Muscle layer of colon (tissue), 2 donors: Measurements from ENCODE around the gene NEGR1.

Source experiments
- H3K27ac ChIP-seq: one replicate; pipeline ENCODE4 v1.7.0; 2013; ENCODE audit warnings: low read depth, mild to moderate bottlenecking, low read length, moderate library complexity
- H3K27me3 ChIP-seq, 2 donors: one replicate each; pipeline ENCODE4 v1.7.0; 2013; ENCODE audit warnings: low read length in 2 of 2, mild to moderate bottlenecking in 2 of 2; ENCODE audit not compliant: insufficient read depth in 2 of 2, control insufficient read depth in 1 of 2
- H3K36me3 ChIP-seq: one replicate; pipeline ENCODE4 v1.7.0; 2013; ENCODE audit warnings: mild to moderate bottlenecking, low read length; ENCODE audit not compliant: insufficient read depth
- H3K4me1 ChIP-seq: one replicate; pipeline ENCODE4 v1.7.0; 2013; ENCODE audit warnings: mild to moderate bottlenecking, low read length; ENCODE audit not compliant: insufficient read depth
- H3K4me3 ChIP-seq, 2 donors: one replicate each; pipeline ENCODE4 v1.7.0; 2013; ENCODE audit warnings: low read length in 2 of 2, low read depth in 1 of 2, mild to moderate bottlenecking in 1 of 2, moderate library complexity in 1 of 2
- H3K9ac ChIP-seq: one replicate; pipeline ENCODE4 v1.7.0; 2013; ENCODE audit warnings: low read length
- H3K9me3 ChIP-seq: one replicate; pipeline ENCODE4 v1.7.0; 2013; ENCODE audit warnings: mild to moderate bottlenecking, low read length
- donor health status: abdominal sarcoma.
- donor health status: Adenocarcinoma of cecum.

NEGR1 gene

DNA sequence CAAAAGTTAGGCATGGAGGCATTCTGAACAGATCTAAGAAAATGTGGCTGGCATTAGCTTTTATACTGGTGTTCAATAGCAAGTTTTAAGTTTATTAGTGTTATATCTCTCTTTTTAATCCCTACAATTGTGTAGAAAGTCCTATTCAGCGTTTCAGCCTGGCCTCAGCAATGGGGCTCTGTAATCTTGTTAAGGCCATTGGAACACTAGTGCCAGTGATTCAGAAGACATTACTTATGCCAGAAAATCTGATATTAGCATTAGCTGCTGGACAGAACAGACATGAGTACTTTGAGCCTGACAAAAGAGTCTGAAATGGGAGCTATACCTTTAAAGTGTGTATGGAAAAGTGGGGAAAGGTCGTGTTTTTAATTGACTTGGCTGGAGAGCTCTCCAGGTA is 167.0 kb downstream of the NEGR1 start:
- H3K4me3 ChIP-seq: no peak overlapping the region
- no peak overlapping the region for H3K27ac ChIP-seq
- H3K27me3 ChIP-seq: no peaks in the 10 kb centered on the region
- no peaks in the 10 kb centered on the region for H3K36me3 ChIP-seq
- H3K9ac ChIP-seq: no peak overlapping the region
- H3K9me3 ChIP-seq: no peaks in the 10 kb centered on the region
- peaks cover 11% of the 10 kb centered on the region for H3K4me1 ChIP-seq

DNA sequence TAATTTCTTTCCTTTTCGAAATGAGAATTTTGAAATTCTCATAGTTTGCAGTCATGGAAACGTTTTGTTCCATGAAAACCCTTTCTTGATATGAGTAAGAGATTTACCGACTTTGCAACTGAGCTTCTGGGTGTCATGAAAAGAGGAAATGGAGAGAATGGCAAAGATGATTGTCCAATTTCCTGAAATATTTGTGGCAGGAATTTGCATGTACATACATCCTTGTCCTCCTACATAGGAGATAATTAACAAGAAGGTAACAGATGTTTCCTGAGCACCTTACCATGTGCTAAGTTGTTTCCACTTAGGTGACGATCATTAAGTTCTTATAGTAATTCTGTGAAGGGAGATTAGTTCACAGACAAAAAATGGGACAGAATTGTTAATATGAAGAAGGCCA is 170.7 kb downstream of the NEGR1 start:
- H3K9ac ChIP-seq: no peak overlapping the region
- no peaks in the 10 kb centered on the region for H3K9me3 ChIP-seq
- H3K36me3 ChIP-seq: no peaks in the 10 kb centered on the region
- H3K27ac ChIP-seq: no peak overlapping the region
- H3K4me3 ChIP-seq: no peak overlapping the region
- peaks cover 3% of the 10 kb centered on the region for H3K4me1 ChIP-seq
- no peaks in the 10 kb centered on the region for H3K27me3 ChIP-seq

DNA sequence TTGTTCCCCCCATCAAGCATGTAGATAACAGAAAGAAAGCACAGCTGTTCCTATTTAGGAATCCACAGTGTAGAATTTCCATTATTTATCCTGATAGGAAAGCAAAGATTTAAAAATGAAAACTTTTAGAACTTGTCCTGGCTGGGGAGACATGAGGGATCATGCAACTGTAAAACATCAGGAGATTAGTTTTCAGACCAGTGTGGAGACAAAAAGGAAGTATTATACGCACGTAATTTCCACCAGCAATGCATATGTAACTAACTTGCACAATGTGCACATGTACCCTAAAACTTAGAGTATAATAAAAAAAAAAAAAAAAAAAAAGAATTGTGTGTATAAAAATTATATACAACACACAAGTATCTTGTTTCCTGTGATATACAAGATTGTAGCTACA is 172.4 kb downstream of the NEGR1 start:
- no peaks in the 10 kb centered on the region for H3K36me3 ChIP-seq
- no peak overlapping the region for H3K9ac ChIP-seq
- no peaks in the 10 kb centered on the region for H3K4me1 ChIP-seq
- no peaks in the 10 kb centered on the region for H3K9me3 ChIP-seq
- no peak overlapping the region for H3K4me3 ChIP-seq
- no peaks in the 10 kb centered on the region for H3K27me3 ChIP-seq
- no peak overlapping the region for H3K27ac ChIP-seq

DNA sequence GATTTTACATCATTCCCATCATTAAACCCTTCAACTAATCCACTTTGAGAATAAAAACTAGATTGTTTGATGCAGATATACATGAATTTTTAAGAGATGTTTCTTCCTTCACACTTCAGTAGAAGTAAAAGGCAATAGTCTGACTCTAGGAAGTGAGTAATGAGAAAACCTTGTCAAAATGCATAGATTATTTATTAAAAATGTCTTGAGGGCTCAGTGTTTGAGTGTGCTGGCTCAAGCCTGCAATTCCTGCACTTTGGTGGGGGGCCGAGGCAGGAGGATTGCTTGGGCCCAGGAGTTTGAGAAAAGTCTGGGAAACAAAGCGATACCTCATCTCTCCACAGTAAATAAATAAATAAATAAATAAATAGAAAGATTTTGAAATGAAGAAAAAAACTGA is 177.1 kb downstream of the NEGR1 start:
- no peaks in the 10 kb centered on the region for H3K4me1 ChIP-seq
- no peaks in the 10 kb centered on the region for H3K36me3 ChIP-seq
- no peak overlapping the region for H3K4me3 ChIP-seq
- H3K27me3 ChIP-seq: no peaks in the 10 kb centered on the region
- no peak overlapping the region for H3K27ac ChIP-seq
- H3K9ac ChIP-seq: no peak overlapping the region
- no peaks in the 10 kb centered on the region for H3K9me3 ChIP-seq

DNA sequence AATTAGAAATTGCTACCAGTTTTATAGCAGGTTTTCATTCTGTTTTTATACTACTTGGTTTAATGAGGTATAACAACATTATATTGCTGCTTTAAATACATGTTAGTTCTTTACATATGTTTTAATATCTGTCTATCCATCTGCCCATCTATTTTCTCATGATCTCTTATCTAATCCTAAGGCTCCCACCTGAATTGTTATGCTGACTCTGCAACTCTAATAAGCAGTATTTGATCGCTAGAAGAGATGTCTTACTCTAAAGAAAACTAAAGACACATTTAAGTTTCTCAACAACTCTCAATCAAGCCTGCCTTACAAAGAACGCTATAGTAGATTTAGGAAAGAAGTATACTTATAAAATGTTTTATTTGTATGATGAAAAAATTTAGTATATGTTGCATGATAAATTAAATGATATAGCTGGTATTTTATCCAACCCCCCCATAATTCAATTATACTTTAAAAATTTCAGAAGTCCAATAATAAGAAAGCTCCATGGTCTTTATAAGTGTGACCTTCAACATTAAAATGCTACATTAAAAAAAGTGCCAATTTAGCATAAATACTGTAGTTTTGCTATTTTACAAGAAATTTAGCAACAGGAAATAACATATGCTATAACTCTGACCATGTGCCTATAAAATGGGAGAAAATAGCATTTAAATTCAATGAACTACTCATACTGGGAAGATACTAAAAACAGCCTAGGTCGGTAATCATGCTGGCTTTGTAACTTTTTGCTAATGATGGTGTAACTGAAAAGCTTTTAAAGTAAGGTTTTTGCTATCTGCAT is 180.3 kb downstream of the NEGR1 start:
- Histone ChIP-seq H3K9me3 (no peaks in the 10 kb centered on the region), H3K4me1 (no peaks in the 10 kb centered on the region), H3K36me3 (no peaks in the 10 kb centered on the region), H3K9ac (no peak overlapping the region), H3K4me3 (no peak overlapping the region), H3K27ac (no peak overlapping the region), H3K27me3 (no peaks in the 10 kb centered on the region)

DNA sequence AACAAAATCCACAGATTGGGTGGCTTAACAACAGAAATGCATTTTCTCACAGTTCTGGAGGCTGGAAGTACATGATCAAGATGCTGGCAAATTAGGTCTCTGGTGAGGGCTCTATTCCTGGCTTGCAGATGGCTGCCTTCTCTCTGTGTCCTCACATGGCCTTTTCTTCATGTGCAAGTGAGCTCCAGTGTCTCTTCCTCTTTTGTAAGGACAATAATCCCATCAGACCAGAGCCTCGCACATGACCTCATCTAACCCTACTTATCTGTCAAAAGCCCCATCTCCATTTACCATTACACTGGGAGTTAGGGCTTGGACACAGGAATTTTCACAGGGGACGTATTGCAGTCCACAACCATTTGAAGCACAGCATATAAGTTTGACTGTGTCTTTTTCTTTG is 181.6 kb downstream of the NEGR1 start:
- H3K9me3 ChIP-seq: no peaks in the 10 kb centered on the region
- no peaks in the 10 kb centered on the region for H3K36me3 ChIP-seq
- H3K4me3 ChIP-seq: no peak overlapping the region
- H3K27ac ChIP-seq: no peak overlapping the region
- no peak overlapping the region for H3K9ac ChIP-seq
- H3K27me3 ChIP-seq: no peaks in the 10 kb centered on the region
- no peaks in the 10 kb centered on the region for H3K4me1 ChIP-seq

DNA sequence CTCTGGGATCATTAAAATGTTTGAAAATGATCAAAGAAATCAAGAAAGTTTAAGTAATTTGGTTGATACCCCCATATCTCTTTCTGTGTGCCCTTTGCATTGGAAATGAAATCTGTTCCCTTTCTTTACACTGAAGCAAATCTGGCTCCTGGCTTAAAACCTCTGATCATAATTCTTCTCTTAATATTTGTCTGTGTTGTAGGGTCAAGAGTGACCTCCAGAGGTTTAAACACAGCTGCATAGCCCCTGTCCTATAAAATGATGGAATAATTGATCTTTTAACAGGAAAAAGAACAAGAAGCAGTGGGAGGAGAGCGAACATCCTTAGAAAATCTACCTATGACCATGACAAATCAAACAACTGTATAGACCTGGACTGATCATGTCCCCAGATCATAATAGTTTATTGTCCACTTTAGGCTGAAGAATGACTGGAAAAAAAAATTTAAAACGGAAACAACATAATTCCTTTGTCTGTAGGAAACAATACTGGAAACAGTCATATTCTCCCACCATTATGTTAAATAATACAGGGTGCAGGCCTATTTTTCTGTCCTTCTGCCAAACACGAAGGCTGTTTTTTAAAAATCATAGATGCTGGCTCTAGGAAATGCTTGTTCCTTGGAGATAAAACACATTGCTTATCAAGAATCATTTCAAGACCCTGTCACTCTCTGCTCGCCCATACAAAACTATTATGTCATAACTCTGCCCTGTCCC is 184.3 kb downstream of the NEGR1 start:
- Histone ChIP-seq H3K4me3 (no peak overlapping the region), H3K36me3 (no peaks in the 10 kb centered on the region), H3K27ac (no peak overlapping the region), H3K27me3 (no peaks in the 10 kb centered on the region), H3K9ac (no peak overlapping the region), H3K9me3 (no peaks in the 10 kb centered on the region), H3K4me1 (no peaks in the 10 kb centered on the region)

DNA sequence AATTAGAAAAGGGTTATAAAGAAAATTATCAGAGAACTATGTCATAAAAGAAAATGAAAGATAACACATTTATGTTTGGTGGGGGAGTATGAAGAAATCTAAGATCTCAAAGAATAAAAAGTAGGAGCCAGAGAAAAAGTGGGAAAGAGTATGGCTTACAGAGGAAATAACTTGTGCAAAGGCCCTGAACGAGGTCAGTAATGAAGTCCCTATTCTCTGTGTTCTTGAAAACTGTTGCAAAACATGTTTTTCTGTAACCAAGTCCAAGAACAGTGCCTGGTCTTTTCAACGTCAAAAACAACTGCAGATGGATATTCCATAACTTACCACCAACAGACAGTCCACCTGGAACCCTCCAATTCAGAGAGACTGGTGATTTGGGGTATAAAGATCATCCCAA is 188.1 kb downstream of the NEGR1 start:
- Histone ChIP-seq H3K9me3 (no peaks in the 10 kb centered on the region), H3K9ac (no peak overlapping the region), H3K4me3 (no peak overlapping the region), H3K27ac (no peak overlapping the region), H3K4me1 (no peaks in the 10 kb centered on the region), H3K27me3 (no peaks in the 10 kb centered on the region), H3K36me3 (no peaks in the 10 kb centered on the region)

DNA sequence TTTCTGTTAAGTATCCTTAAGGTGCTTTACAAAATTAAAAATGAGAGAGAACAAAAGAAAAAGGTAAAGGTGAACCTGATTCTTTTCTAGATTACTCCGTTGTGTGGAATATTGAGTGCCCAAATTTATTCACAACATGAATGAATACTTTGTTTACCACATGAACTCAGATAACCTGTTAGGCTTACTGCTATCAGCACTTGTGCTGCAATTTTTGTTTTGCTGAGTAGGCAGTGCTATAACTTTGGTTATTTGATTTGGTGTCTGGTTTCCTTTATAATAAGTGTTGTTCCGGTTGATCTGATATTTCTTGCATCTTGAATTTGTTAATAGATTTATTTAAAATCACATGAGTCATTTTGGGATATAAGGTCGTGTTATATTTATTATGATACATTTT is 195.9 kb downstream of the NEGR1 start:
- no peaks in the 10 kb centered on the region for H3K27me3 ChIP-seq
- H3K4me1 ChIP-seq: no peaks in the 10 kb centered on the region
- H3K9me3 ChIP-seq: no peaks in the 10 kb centered on the region
- H3K36me3 ChIP-seq: no peaks in the 10 kb centered on the region
- H3K4me3 ChIP-seq: no peak overlapping the region
- no peak overlapping the region for H3K27ac ChIP-seq
- no peak overlapping the region for H3K9ac ChIP-seq

- Histone ChIP-seq H3K36me3 (no peaks in the 10 kb centered on the region), H3K27ac (no peak overlapping the region), H3K27me3 (no peaks in the 10 kb centered on the region), H3K4me3 (no peak overlapping the region), H3K9me3 (no peaks in the 10 kb centered on the region), H3K4me1 (no peaks in the 10 kb centered on the region), H3K9ac (no peak overlapping the region)
These were observed 206.9 kb downstream of the NEGR1 start for GRCh38 chr1:72075425-72075824.

DNA sequence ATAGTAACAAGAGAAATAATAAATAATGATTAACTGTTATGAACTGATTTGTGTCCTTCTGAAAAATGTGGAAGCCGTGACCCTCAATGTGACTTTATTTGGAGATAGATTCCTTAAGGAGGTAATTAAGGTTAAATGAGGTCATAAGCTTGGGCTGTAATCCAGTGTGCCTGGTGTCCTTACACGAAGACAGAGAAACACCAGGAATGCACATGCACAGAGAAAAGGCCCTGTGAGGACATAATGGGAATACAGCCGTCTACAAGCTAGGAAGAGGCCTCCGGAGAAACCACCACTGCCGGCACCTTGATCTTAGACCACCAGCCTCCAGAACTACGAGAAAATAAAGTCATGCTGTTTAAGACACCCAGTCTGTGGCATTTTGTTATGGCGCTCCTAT is 215.9 kb downstream of the NEGR1 start:
- H3K4me1 ChIP-seq: peaks cover 31% of the 10 kb centered on the region
- H3K27me3 ChIP-seq: no peaks in the 10 kb centered on the region
- no peak overlapping the region for H3K27ac ChIP-seq

More for the DNA sequence above, 215.9 kb downstream of the NEGR1 start:
- Histone ChIP-seq H3K9ac (no peak overlapping the region), H3K36me3 (no peaks in the 10 kb centered on the region), H3K9me3 (no peaks in the 10 kb centered on the region), H3K4me3 (no peak overlapping the region)
